Kidney epithelial cell (primary cell): Measurements from ENCODE around the gene ACAP3. TPM values are rescaled to one million over a fixed set of nuclear protein-coding genes. Genes with fewer than 3 reads are reported as not detected.

Experiments used
- DNase-seq: peaks from one replicate; pipeline ENCODE4 v3.0.0-alpha.2; 2010; ENCODE audit warnings: low read depth
- H3K27me3 ChIP-seq: 2 replicates; pipeline ENCODE4 v1.6.0; 2011; ENCODE audit warnings: low read length; ENCODE audit not compliant: control insufficient read depth, insufficient read depth
- H3K36me3 ChIP-seq: 2 replicates; pipeline ENCODE4 v1.5.1; 2011; ENCODE audit warnings: low read length; ENCODE audit not compliant: control insufficient read depth, insufficient read depth
- H3K4me3 ChIP-seq: 2 replicates; pipeline ENCODE4 v1.5.1; 2011; ENCODE audit warnings: low read depth, mild to moderate bottlenecking, control low read depth, low read length
- CTCF ChIP-seq: IDR thresholded peaks from 2 replicates; pipeline ENCODE4 v1.5.1; 2011; ENCODE audit warnings: mild to moderate bottlenecking, moderate library complexity, low read length, control low read depth, inconsistent platforms; ENCODE audit not compliant: insufficient read depth, poor library complexity, severe bottlenecking
- total RNA-seq: library from RNA; depleted of rRNA; stranded (reverse); fragments of >200 nt; gene quantifications from 2 replicates; pipeline ENCODE4 v1.2.3, GENCODE V29; 2015

Gene ACAP3
- total RNA-seq, 1 donor from 2014 or later = 37.9 TPM

- H3K36me3 ChIP-seq = peaks cover 2% of the 10 kb centered on the region
- H3K4me3 ChIP-seq = no peak overlapping the region
- no peaks in the 10 kb centered on the region for H3K27me3 ChIP-seq
- TF ChIP-seq CTCF = no peak
- no peak for DNase-seq
Measured at GRCh38 chr1:1341549-1342021, 33.9 kb upstream of the ACAP3 start.

GRCh38 chr1:1340791-1341548, 33.2 kb upstream of the ACAP3 start:
- no peak for TF ChIP-seq CTCF
- H3K27me3 ChIP-seq = no peaks in the 10 kb centered on the region
- DNase-seq = no peak
- H3K36me3 ChIP-seq = peaks cover 2% of the 10 kb centered on the region
- no peak overlapping the region for H3K4me3 ChIP-seq

- peaks cover 2% of the 10 kb centered on the region for H3K36me3 ChIP-seq
- TF ChIP-seq CTCF = no peak
- no peak overlapping the region for H3K4me3 ChIP-seq
- no peak for DNase-seq
- no peaks in the 10 kb centered on the region for H3K27me3 ChIP-seq
Measured at GRCh38 chr1:1340185-1340584, 32.5 kb upstream of the ACAP3 start.

GRCh38 chr1:1338278-1338677, 30.5 kb upstream of the ACAP3 start:
- TF ChIP-seq CTCF = no peak
- no peaks in the 10 kb centered on the region for H3K27me3 ChIP-seq
- H3K36me3 ChIP-seq = peaks cover 2% of the 10 kb centered on the region
- DNase-seq = no peak
- no peak overlapping the region for H3K4me3 ChIP-seq

GRCh38 chr1:1337793-1338147, 30.0 kb upstream of the ACAP3 start:
- H3K4me3 ChIP-seq = no peak overlapping the region
- H3K27me3 ChIP-seq = no peaks in the 10 kb centered on the region
- no peak for DNase-seq
- TF ChIP-seq CTCF = no peak
- H3K36me3 ChIP-seq = peaks cover 2% of the 10 kb centered on the region
